GM21723 (cell line): Measurements from ENCODE around the gene FCMR.

Experiments
- ATAC-seq: cut with Tn5 transposase; IDR thresholded peaks from one replicate; pipeline ENCODE4 v1.9.1; 2021; ENCODE audit warnings: mild to moderate bottlenecking, moderate library complexity; ENCODE audit not compliant: unreplicated experiment

The FCMR gene

DNA sequence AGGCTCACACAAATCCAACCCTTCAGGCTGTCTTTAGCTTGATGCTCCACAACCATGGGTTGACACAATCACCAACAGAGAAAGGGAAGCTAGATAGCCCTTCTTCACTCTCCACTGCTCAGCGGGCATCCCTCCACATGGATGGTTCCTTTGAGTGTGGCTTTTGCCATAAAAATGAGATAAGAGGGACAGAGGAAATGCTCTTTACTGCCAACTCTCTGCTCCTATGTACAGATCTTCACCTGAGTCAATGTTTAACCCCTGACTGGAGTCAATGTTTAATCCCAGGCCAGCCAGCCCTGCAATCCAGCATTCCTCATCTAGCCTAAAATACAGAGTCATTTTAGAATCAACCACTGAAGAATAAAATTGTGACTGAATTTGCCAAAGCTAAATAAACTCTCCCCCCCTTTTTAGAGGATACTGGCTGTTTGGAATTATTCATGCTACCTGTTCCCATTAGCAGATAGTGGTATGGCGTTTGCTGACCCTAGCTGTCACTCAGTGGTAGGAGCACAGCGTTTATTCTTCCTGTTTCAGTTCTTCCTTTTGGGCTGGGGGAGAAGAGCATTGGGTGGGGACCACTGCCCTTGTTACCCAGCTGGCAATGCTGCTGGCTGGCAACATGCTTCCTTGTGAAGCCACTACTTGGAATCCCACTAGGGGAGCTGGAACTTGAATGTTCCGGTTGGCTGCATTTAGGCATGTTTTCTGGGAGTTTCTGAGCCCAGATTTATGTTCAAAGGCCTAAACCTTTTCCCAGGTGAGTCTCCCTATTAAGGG is 29.8 kb upstream of the FCMR start:
- no peak for ATAC-seq

DNA sequence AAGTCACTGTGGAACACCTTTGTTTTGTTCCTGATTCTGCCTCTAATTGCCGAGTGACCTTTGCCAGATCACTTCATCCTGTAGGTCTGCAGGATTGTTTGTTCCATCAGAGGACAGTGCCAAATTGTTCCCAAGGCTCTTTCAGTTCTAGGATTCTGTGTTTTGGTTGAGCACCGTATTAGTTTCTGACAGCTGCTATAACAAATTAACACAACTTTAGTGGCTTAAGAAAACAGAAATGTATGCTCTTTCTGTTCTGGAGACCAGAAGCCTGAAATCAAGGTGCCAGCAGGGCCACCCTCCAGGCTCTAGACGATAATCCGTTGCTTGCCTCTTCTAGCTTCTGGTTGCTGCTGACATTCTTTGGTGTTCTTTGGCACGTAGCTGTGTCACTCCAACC is 27.9 kb upstream of the FCMR start:
- ATAC-seq = no peak

DNA sequence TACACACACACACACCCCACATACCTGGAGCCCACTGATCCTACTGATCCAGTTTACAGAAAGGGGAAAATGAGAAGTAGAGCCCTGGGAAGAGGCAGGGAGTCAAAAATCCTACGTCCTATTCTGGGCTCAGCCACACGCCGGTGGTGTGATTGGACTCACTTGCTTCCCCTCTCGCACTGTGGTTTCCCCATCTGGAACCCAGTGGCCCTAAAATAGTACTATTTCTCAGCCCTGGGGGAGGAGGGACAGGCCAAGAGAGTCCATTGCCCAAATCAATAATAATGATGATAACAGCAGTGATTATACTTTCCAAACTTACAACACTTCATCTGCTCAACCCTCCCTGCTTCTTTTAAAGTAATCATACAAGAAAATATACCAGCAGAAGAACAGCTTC is 27.5 kb upstream of the FCMR start:
- no peak for ATAC-seq

DNA sequence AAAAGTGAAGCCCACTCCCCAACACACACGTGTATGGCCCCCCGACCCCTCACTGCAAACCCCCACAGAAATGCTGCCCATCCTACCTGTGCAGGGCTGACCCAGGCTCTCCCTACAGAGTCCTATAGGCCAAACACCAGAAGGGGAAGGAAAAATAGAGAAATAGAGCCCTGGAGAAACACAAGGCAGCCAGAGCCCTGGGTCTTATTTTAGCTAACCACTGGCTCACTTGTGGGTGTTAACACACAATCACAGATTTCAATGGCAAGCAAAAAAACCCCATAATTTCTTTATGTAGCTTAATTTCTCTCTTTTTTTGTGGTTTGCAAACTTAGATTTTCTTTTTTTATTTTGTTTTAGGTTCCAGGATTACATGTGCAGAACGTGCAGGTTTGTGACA is 25.5 kb upstream of the FCMR start:
- no peak for ATAC-seq

DNA sequence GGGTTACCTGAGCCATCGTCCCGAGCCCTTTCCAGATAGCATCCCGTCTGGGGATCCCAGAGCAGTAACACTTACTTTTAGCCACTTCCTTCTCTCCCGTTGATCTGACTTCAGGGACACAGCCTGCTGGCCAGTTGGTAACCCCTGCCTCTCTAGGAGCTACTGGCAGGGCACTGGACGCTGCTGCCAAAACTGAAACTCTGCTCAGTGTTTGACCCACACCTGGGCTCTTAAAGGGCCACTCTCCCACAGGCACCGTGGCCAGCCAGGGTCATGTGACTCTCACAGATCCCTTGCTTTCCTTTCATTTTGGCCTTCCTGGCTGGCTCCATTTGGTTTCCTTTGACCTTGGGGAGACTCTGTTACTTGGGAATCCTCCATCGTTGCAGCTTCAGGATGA is 24.5 kb upstream of the FCMR start, which contains the start of gene PIGR:
PIGR (minus strand) TSS at position 206 of the 400 bp plus-strand sequence. CDS start 5,935 bp downstream, outside the sequence.
- no peak for ATAC-seq

DNA sequence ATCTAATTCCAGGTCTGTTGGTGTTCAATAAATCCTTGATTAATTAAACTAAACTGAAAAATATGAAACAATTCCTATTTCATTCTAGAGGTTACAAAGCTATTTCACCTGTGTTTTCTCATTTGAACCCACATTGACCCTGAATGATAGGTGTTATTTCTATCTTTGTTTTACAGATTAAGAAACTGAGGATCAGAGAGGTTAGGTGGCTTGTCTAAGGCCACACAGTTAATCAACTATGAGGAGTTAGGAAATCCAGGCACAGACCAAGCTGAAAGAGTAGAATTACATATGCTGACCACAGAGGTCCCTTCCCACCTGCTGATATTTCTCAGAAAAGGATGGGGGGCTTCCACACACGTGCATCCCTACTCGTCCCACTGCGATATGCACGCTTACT is 24.0 kb upstream of the FCMR start:
- ATAC-seq = no peak

DNA sequence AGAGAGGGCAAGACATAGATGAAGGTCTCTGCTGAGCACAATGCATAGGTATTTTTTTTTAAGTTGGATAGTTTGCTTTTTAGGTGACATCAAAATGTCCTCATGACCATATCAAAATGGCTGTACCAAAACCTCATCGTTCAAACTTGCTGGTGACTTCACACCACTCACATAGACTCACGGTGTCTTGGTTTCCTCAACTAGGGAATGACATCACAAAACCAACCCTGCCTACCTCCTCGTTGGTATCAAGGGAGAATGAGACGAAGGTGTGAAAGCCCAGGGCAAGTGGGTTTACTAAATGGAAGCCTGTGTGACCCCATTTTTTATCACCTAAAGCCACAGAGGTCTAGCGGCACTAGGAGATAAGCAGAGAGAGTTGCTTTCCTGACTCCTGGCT is 23.0 kb upstream of the FCMR start:
- no peak for ATAC-seq

DNA sequence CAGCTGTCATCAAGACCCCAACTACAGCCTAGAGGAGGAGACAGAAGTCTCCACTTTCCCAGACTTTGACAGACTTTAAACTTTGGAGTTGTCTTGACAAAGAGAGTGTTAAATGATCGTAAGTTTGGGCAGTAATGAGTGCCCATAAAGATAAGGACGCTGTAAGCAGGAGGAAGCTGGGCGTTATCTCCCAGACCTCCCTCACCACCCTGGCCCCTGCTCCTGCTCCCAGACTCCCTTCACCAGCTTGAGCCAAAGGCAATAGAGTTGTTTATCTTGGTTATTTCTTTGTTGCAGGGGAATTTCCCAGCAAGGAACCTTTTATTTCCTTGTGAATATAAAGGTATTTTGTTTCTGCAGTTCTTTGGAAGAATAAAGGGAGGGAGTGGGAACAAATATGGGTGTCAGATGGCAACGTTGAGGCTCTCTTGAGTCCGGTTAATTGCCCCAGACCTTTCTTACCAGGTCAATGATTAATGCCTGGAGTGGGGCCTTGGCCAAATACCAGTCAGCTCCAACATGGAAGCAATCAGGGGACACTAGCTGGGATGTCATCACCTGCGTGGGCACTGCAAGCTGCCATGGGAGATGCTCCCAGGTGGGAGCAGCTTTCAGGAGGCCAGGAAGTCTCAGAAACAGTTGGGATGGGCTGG is 20.2 kb upstream of the FCMR start:
- no peak for ATAC-seq

DNA sequence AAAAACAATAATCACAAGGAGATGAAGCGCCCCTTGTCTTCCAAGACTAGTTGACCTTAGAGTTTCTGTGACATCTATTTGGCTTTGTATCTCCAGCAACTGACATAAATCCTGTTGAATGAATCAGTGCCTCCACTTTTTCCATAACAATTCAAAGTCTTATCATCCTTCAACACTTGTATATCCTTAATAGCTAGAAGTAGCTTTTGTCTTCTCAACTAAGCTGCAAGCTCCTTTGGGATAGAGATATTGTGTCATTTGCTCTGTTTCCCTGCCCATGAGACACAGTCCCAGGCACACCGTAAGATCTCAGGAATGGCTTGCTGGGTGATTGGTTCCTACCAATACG is 18.8 kb upstream of the FCMR start:
- ATAC-seq = no peak

DNA sequence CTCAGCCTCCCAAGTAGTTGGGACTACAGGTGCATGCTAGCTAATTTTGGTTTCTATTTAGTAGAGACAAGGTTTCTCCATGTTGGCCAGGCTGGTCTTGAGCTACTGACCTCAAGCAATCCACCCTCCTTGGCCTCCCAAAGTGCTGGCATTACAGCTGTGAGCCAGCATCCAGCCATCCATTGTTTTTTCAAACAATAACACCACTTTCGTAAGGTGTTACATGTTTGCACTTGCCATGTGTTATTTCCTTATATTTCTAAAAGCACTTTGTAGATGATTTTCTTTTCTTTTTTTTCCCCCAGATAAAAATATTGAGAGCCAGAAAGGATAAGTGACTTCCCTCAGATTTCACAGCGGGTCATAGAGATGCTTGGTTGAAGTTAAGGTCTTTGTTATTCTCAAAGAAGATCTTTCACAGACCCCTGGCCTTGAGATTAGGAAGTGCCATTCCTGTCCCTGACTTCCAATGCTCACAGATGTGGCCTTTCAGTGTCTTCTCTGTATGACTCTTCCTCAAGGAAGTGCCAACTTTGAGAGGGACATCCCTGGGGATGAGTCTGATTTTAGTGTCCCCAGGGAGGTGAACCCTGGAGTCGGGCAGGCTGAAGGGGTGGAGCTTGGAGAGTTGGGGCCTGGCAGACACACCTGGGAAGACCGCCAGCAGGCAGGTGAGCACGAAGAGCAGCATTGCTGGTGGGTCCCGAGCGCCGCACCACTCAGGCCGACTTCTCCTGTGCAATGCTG is 18.3 kb upstream of the FCMR start:
- ATAC-seq = no peak

DNA sequence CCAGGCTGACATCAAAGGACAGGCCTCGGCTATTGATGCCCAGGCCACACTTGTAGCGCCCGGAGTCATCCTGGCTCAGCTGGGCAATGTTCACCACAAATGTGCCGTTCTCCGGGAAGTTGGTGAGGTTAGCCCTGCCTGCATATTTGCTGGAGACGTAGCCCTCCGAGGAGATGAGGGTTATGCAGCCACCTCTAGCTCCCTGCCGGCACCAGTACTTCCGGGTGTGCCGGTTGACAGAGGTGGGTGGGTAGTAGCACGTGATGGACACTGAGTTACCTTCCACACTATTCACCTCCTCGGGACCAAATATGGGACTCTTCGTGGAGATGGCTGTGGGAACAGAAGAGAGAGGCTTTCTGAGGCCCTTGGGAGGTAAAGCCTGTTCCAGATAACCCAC is 17.4 kb upstream of the FCMR start:
- ATAC-seq = no peak

DNA sequence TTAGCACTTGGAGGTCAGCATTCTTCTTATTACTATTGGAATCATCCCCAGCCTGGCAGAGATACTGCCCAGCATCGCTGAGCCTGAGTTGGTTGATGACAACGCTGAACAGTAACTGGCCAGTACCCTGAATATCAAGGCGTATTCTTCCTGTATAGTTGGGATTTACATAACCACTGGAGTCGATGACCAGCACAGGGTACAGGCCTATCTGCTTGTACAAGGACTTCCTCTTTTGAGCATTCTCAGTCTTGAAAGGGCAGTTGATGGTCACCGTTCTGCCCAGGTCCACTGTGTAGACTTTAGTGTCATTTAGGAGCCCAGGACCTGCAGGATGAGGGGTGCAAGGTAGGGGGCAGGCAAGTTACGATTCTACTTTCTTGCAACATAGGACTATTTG is 15.7 kb upstream of the FCMR start:
- no peak for ATAC-seq

DNA sequence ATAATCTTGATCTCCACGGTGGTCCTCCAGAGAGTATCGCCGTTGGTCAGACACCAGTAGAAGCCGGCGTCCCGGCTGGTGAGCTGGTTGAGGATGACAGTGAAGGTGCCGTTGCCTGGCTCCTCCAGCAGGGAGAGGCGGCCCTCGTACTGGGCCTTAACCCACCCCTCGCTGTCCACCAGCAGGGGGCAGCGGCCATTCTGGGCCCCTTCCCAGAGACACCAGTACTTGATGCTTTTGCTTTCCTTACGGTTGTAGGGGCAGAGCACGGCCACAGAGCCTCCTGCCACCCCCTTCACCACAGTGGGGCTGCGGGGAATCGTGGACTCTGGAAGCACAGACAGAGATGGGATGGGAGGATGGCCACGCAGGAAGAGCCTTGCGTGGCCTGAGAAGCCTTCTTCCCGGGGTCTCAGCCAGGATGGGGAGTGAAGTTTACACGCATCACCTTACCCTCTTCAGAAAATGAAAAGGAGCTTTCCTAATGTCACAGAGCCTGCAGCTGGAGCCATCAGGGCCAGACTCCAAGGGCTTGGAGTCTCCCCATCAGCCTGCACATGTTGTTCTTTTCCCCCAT is 13.8 kb upstream of the FCMR start:
- no peak for ATAC-seq

DNA sequence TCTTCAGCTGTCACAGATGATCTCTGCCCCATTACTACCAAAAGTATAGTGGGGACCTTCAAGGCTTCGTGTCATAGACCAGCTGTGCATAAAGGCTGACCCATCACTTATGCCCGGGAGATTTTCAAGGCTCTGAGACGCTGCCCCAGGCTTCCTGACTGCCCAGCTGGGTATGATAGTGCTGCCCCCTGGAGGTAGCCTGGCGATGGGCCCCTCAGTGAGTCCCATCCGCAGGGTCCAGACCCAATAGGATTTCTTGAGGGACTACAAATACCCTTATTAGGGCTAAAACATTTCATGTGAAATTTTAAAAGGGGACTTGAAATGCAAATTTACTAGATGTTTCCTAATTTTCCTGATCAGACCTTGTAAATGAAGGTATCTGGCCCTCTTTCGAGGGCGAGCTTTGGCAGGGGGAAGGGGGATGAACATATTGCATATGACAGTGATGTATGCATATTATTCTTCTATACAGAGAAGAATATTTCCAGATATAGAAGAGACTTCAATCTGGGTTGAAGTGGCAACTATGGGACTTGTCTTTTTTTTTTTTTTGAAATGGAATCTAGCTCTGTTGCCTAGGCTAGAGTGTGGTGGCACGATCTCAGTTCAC is 11.7 kb upstream of the FCMR start:
- ATAC-seq = no peak

DNA sequence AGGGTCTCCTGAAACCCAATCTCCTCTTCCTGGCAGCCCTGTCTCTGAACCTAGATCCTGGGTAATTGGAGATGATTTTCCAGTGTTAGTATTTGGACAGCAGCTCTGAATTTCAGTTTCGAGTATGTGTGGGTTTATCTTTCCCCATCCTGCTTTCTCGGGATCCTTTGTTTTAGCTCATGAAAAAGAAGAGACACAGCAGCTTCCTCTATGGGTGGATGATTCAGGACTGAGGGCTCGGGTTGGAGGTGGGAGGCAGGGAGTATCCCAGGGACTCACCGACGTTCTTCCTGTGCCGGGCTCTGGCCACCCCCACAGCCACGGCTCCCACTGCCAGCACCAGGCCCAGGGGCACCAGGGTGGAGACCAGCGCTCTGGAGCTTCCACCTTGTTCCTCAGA is 10.4 kb upstream of the FCMR start:
- ATAC-seq = no peak

DNA sequence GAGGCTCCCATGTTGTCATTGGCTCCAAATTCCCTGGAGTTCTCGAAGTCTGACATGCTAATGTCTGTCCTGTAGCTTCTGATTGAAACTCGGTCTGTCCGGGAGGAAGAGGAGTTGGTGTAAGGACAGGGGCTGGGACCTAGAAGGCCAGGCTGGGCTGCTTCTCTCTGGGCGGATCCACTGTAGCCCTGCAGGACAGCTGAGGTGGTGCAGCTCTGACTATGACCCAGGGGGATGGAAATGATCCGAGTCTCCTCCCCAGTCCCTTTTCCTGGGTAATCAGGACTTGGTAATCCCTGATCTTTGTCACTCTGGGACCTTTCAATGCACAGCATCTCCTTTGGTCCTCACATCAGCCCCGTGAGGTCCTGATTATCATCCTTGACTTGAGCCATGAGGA is 10.0 kb upstream of the FCMR start:
- no peak for ATAC-seq

DNA sequence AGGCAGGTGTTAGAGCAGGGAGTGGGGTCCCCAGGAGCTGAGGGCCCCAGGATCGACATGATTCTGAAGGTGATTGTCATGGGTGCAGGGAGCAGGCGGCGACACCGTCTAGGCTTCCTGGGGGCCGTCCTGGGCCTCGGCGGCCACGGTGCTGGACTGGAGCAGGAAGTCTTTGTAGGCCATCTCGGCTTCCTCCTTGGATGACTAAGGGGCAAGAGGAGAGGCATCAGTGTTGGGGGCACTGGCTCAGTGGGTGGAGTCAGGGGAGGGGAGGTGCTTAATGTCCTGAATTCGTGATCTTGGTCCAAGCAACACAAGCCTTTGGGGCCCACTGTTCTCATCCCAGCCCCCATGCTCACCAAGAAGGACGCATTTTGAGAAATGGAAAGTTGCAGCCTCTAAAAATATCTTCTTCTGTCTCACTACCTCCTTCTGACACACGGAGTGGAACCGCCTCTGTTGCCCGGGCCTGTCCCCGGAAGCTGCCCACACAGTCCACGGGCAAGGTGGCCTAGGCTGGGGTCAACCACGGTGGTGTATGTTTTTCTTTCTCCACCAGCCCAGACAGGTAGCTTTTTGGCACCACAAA is 8.6 kb upstream of the FCMR start:
- peak; percentile 79 for ATAC-seq

DNA sequence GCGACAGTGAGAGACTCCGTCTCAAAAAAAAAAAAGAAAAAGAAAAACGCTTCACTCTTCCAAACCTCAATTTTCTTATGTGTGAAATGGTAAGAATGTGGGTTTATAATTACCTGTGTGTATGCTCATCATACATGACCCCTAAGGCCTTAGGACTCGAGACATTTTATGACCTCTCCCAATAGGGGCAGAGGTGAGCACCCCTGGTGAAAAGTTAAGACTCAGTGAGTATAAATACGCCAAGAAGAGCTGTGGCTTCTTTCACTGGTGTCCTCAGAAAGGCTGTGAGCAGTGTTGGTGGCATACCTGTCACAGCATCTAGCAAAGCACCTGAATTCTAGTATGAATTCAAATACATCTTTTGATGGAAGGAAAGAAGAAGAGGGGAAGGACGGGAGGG is 7.8 kb upstream of the FCMR start:
- ATAC-seq = no peak

DNA sequence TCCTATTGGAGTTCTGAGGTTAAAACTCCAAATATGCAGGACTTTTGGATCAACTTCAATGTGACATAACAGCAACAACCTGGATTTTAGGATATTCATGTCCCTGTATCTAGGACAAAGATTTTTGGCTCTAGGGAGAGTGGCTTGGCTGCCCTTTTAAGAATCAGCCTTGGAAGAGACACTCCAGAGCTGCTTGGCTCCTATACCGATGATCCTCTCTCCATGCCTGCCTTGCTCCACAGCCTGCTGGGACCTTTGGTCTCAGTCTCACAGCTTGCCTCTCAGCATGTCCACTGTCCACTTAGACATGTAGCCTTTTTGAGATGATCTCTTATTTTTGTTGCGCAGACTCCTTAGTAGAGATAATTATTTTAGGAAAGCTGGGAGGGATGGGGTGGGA is 4.5 kb upstream of the FCMR start:
- ATAC-seq = no peak

DNA sequence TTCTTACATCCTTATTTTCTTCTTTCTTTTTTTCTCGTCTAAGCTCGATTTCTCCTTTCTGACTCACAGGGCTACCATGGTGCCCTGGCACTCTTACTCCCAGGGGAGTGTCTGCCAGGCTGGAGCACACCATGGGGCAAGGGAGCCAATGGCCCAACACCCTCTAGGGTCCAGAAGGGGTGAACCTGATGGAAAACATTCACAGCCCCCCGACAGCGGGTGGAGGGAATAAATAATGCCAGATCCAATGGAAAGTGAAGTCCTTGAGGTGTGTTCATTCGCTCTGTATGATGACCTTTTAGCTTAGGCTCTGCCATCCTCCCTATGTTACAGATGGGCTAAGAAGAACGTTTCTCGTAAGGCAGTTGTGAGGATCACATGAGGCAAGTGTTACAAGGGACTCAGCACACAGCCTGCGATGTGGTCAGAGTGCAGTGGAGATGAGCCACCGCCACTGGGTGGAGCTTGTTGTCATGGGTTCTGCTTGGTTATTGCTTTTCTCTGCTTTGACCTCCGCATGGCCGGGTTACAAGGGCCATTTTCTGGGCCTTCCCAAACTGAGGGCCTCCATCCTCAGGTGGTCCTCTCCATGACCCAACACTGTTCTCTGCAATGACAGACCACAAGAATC is 3.5 kb upstream of the FCMR start:
- ATAC-seq = peak; percentile 51
